SH-SY5Y (cell line): ENCODE results near the gene CXCR6.

ENCODE experiments used
- GATA2 ChIP-seq: IDR thresholded peaks from 2 replicates; pipeline ENCODE4 v1.6.1; 2011; ENCODE audit warnings: mild to moderate bottlenecking, low read depth, low read length
- GATA3 ChIP-seq: IDR thresholded peaks from 2 replicates; pipeline ENCODE4 v1.6.1; 2011; ENCODE audit warnings: low read depth, mild to moderate bottlenecking, low read length, moderate library complexity

- TF ChIP-seq GATA3 (no peak), GATA2 (no peak)
Observed at GRCh38 chr3:45950131-45950530, 6.9 kb downstream of the CXCR6 start.
